Amniotic stem cell (primary cell): Measurements from ENCODE around the gene PODNL1.
"Not testable (repeated sequence)": the region's sequence is repeated elsewhere in the genome, so short reads cannot be mapped to it uniquely, and the experiment has no call there.

ENCODE experiments used
- DNase-seq: peaks from one replicate; lab custom pipeline; 2025; lab: John Stamatoyannopoulos, UW

The PODNL1 gene

GRCh38 chr19:13972368-13973155 lies 34.3 kb upstream of the PODNL1 start:
- no peak for DNase-seq

GRCh38 chr19:13971868-13972267 lies 33.7 kb upstream of the PODNL1 start:
- not testable (repeated sequence) for DNase-seq

- no peak for DNase-seq
These were observed 31.7 kb upstream of the PODNL1 start for GRCh38 chr19:13969897-13970296.

- no peak for DNase-seq
These were observed 30.8 kb upstream of the PODNL1 start for GRCh38 chr19:13968999-13969398.

- DNase-seq: no peak
These were observed 30.2 kb upstream of the PODNL1 start for GRCh38 chr19:13968383-13968935.

GRCh38 chr19:13967206-13967605 lies 29.0 kb upstream of the PODNL1 start:
- DNase-seq: not testable (repeated sequence)

GRCh38 chr19:13966684-13967128 lies 28.5 kb upstream of the PODNL1 start:
- no peak for DNase-seq

- no peak for DNase-seq
These were observed 27.9 kb upstream of the PODNL1 start for GRCh38 chr19:13965926-13966683.

GRCh38 chr19:13965377-13965896 lies 27.2 kb upstream of the PODNL1 start:
- no peak for DNase-seq

- no peak for DNase-seq
These were observed 26.6 kb upstream of the PODNL1 start for GRCh38 chr19:13964776-13965175.

- DNase-seq: no peak
These were observed 25.4 kb upstream of the PODNL1 start for GRCh38 chr19:13963603-13964105.

- DNase-seq: no peak
These were observed 24.7 kb upstream of the PODNL1 start for GRCh38 chr19:13962699-13963602.

- DNase-seq: no peak
These were observed 23.8 kb upstream of the PODNL1 start for GRCh38 chr19:13961826-13962698.

- no peak for DNase-seq
These were observed 22.9 kb upstream of the PODNL1 start for GRCh38 chr19:13960863-13961784.

GRCh38 chr19:13959962-13960862 lies 22.0 kb upstream of the PODNL1 start:
- DNase-seq: no peak

- DNase-seq: no peak
These were observed 21.1 kb upstream of the PODNL1 start for GRCh38 chr19:13959141-13959961.

GRCh38 chr19:13958043-13958442 lies 19.8 kb upstream of the PODNL1 start:
- no peak for DNase-seq
